Chondrocyte (in vitro differentiated cells): ENCODE data around the gene CACNA1C. TPM values are rescaled to one million over a fixed set of nuclear protein-coding genes. Genes with fewer than 3 reads are reported as not detected.

ENCODE experiments used
- DNase-seq: peaks from one replicate; pipeline ENCODE4 v3.0.0; 2021; ENCODE audit warnings: mixed read lengths, low spot score
- H3K27ac Mint-ChIP-seq: one replicate; pipeline ENCODE4 v1.8.0; 2021; ENCODE audit warnings: mild to moderate bottlenecking, moderate library complexity, mixed read lengths; ENCODE audit not compliant: unreplicated experiment
- H3K27me3 Mint-ChIP-seq: 2 replicates; pipeline ENCODE4 v1.8.0; 2021; ENCODE audit warnings: low read depth, mixed read lengths
- H3K36me3 Mint-ChIP-seq: 2 replicates; pipeline ENCODE4 v1.8.0; 2021; ENCODE audit warnings: low read depth, mixed read lengths
- H3K4me1 Mint-ChIP-seq: 2 replicates; pipeline ENCODE4 v1.8.0; 2021; ENCODE audit warnings: low read depth, mild to moderate bottlenecking, mixed read lengths
- H3K4me3 Mint-ChIP-seq: one replicate; pipeline ENCODE4 v1.8.0; 2021; ENCODE audit warnings: mild to moderate bottlenecking, moderate library complexity, mixed read lengths; ENCODE audit not compliant: unreplicated experiment
- H3K9me3 Mint-ChIP-seq: 2 replicates; pipeline ENCODE4 v1.8.0; 2021; ENCODE audit warnings: low read depth, mixed read lengths
- CTCF ChIP-seq: fragments of 200-600 bp; sonication (generic); IDR thresholded peaks from 2 replicates; pipeline ENCODE4 v1.5.0; 2021; ENCODE audit warnings: antibody characterized with exemption, mild to moderate bottlenecking, moderate library complexity
- total RNA-seq: library from RNA; stranded (reverse); gene quantifications from 3 replicates; pipeline ENCODE4 v1.2.1, GENCODE V29; 2021

CACNA1C gene
- total RNA-seq, 1 donor from 2014 or later, result 27.0 TPM

- H3K4me3 Mint-ChIP-seq, result no peak overlapping the region
- no peaks in the 10 kb centered on the region for H3K9me3 Mint-ChIP-seq
- H3K4me1 Mint-ChIP-seq, result peaks cover 94% of the 10 kb centered on the region
- H3K27ac Mint-ChIP-seq, result no peak overlapping the region
- no peak for TF ChIP-seq CTCF
- H3K27me3 Mint-ChIP-seq, result no peaks in the 10 kb centered on the region
- DNase-seq, result no peak
- H3K36me3 Mint-ChIP-seq, result no peaks in the 10 kb centered on the region
These were observed 239.2 kb downstream of the CACNA1C start for GRCh38 chr12:2291947-2292346.

DNA sequence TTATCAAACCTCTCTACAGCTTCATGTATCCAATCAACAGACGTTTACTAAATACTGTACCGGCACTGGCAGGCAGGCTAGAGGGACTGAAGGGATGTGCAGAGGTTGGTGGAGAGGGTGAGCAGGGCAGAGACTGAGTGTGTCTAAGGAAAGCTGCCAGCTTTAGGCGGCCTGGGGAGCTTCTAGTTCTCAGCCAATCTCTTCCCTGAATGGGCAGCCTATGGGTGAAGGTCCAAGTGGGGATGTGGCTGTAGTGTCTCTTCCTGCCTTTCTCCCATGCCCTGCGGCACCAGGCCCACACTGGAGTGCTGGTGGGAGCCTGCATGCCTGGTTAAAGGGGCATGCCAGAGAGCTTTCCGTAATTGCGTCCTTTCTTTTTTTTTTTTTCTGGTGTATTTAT, 239.8 kb downstream of the CACNA1C start:
- TF ChIP-seq CTCF, result no peak
- Mint-ChIP-seq H3K4me3 (no peak overlapping the region), H3K27ac (no peak overlapping the region), H3K36me3 (peaks cover under 1% of the 10 kb centered on the region), H3K9me3 (no peaks in the 10 kb centered on the region), H3K4me1 (peaks cover 92% of the 10 kb centered on the region), H3K27me3 (no peaks in the 10 kb centered on the region)
- no peak for DNase-seq

- DNase-seq, result no peak
- Mint-ChIP-seq H3K27me3 (no peaks in the 10 kb centered on the region), H3K27ac (peak overlapping the region; percentile 77), H3K9me3 (no peaks in the 10 kb centered on the region), H3K4me1 (peaks cover 89% of the 10 kb centered on the region), H3K4me3 (no peak overlapping the region), H3K36me3 (peaks cover 2% of the 10 kb centered on the region)
- no peak for TF ChIP-seq CTCF
These were observed 242.1 kb downstream of the CACNA1C start for GRCh38 chr12:2294651-2295475.

- H3K4me3 Mint-ChIP-seq, result no peak overlapping the region
- no peaks in the 10 kb centered on the region for H3K9me3 Mint-ChIP-seq
- H3K4me1 Mint-ChIP-seq, result peaks cover 90% of the 10 kb centered on the region
- H3K27me3 Mint-ChIP-seq, result no peaks in the 10 kb centered on the region
- peak; percentile 18 for TF ChIP-seq CTCF
- peak overlapping the region; percentile 77 for H3K27ac Mint-ChIP-seq
- H3K36me3 Mint-ChIP-seq, result peaks cover 2% of the 10 kb centered on the region
- DNase-seq, result no peak
These were observed 243.2 kb downstream of the CACNA1C start for GRCh38 chr12:2295941-2296461.

- Mint-ChIP-seq H3K36me3 (peaks cover 2% of the 10 kb centered on the region), H3K4me1 (peaks cover 90% of the 10 kb centered on the region)
These were observed 244.2 kb downstream of the CACNA1C start for GRCh38 chr12:2297004-2297403.

More at GRCh38 chr12:2297004-2297403, 244.2 kb downstream of the CACNA1C start:
- DNase-seq, result no peak
- no peak overlapping the region for H3K4me3 Mint-ChIP-seq
- no peaks in the 10 kb centered on the region for H3K27me3 Mint-ChIP-seq
- no peaks in the 10 kb centered on the region for H3K9me3 Mint-ChIP-seq
- H3K27ac Mint-ChIP-seq, result peak overlapping the region; percentile 64
- TF ChIP-seq CTCF, result no peak
